Transverse colon (tissue), 4 donors: ENCODE results near the gene PIK3CD. TPM values are rescaled to one million over a fixed set of nuclear protein-coding genes. Genes with fewer than 3 reads are reported as not detected.
A peak's percentile ranks its signal among the peaks of the same experiment; 100 is the strongest.

ENCODE experiments used
- DNase-seq: peaks from one replicate; pipeline ENCODE4 v3.0.0-alpha.2; 2019
- H3K27ac ChIP-seq, 4 donors: fragments of 200-600 bp; sonication (generic); 2 replicates each; pipeline ENCODE4 v1.5.1; 2016 to 2018; ENCODE audit warnings: inconsistent platforms in 4 of 4
- H3K27me3 ChIP-seq: fragments of 200-600 bp; sonication (generic); 2 replicates; pipeline ENCODE4 v1.5.1; 2017; ENCODE audit warnings: inconsistent platforms
- H3K36me3 ChIP-seq, 4 donors: fragments of 200-600 bp; sonication (generic); 2 replicates each; pipeline ENCODE4 v1.5.1; 2017 to 2019; ENCODE audit warnings: inconsistent platforms in 4 of 4
- H3K4me1 ChIP-seq, 4 donors: fragments of 200-600 bp; sonication (generic); 2 replicates each; pipeline ENCODE4 v1.5.1; 2017 to 2020; ENCODE audit warnings: inconsistent platforms in 4 of 4
- H3K4me3 ChIP-seq, 4 donors: fragments of 200-600 bp; sonication (generic); 1 replicate in 1 of 4; 2 replicates in 3 of 4; pipeline versions ENCODE4 v1.5.1 to v1.6.1; 2017 to 2019; ENCODE audit warnings: inconsistent platforms in 4 of 4
- H3K9me3 ChIP-seq, 2 donors: fragments of 200-600 bp; sonication (generic); 2 replicates each; pipeline ENCODE4 v1.5.1; 2017 to 2019; ENCODE audit warnings: inconsistent platforms in 2 of 2
- EP300 ChIP-seq: sonication (generic); formaldehyde crosslinking; IDR thresholded peaks from one replicate; pipeline ENCODE4 v1.6.1; 2017; ENCODE audit warnings: antibody characterized with exemption, low read depth
- POLR2A ChIP-seq: fragments of 450-650 bp; IDR thresholded peaks from one replicate; pipeline ENCODE4 v1.6.1; 2016; ENCODE audit warnings: antibody characterized with exemption, mild to moderate bottlenecking, moderate library complexity
- POLR2AphosphoS5 ChIP-seq, 3 donors: sonication (generic); formaldehyde crosslinking; IDR thresholded peaks; one replicate each; pipeline ENCODE4 v1.6.1; 2016; ENCODE audit warnings: antibody characterized with exemption in 3 of 3
- WGBS, 2 donors: methylation state at CpG; one replicate each; pipeline ENCODE4 v1.1.5; 2018; ENCODE audit warnings: low coverage in 1 of 2; 5-methylcytosine and 5-hydroxymethylcytosine counted together
- in situ Hi-C, 4 donors: fragments of 200-750 bp; cut with MboI; loops; one replicate each; pipeline versions ENCODE4 v1.15.0 to v1.15.1; 2017; ENCODE audit warnings: low sequenced_read_pairs in 3 of 4, low pct_ligation_motif_present in 1 of 4, low pct_unique_long_range_greater_than_20kb in 1 of 4
- intact Hi-C: fragments of 100-400 bp; cut with DNase I; formaldehyde crosslinking; loops from one replicate; pipeline ENCODE4 v1.15.1; 2023; ENCODE audit warnings: low total_unique reads
- total RNA-seq, 4 donors: library from RNA; depleted of rRNA; stranded (reverse); fragments of >200 nt; gene quantifications; one replicate each; pipeline ENCODE4 v1.1.0, GENCODE V29; 2016
- TF ChIP-seq, protein P1 (sequence below), 5 experiments: fragments of 200-600 bp in 3 of 5; fragments of 450-650 bp in 2 of 5; sonication (generic) in 3 of 5; IDR thresholded peaks; 1 replicate in 2 of 5; 2 replicates in 3 of 5; pipeline ENCODE4 v1.5.1; 2016 to 2017; ENCODE audit warnings: antibody characterized with exemption in 5 of 5, inconsistent platforms in 3 of 5, mild to moderate bottlenecking in 2 of 5, moderate library complexity in 1 of 5

The PIK3CD gene
- total RNA-seq, 4 donors from 2014 or later: 0.20 to 6.7 (median 4.1) TPM

DNA sequence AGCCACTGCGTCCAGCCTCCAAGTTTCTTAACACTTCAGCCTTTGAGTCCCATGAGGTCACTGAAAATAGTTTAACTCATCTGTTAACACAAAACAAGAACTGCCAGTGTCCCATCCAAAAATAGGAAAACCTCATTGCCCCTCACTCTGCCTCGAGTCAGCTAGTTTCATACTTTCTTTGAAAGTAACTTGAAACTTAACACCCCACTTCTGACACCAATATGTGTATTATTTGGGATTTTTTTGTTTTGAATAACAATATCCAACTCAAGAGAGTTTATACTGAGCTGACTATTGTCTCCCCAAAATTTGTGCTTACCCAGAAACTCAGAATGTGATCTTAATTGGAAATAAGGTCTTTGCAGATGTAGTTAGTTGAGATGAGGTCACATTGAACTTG lies 16.9 kb upstream of the PIK3CD start:
- Histone ChIP-seq H3K36me3 (no peaks in the 10 kb centered on the region), H3K4me3 (no peak overlapping the region), H3K9me3 (no peaks in the 10 kb centered on the region), H3K4me1 (no peaks in the 10 kb centered on the region), H3K27me3 (no peaks in the 10 kb centered on the region), H3K27ac (no peak overlapping the region)
- 67 to 77% methylated on average over 2 of the region's 2 CpGs for WGBS, 2 donors
- intact Hi-C loops: no loop called here
- no peak for TF ChIP-seq POLR2AphosphoS5 (IDR thresholded peaks at IDR 0.05)
- no peak for TF ChIP-seq POLR2A
- TF ChIP-seq EP300: no peak
- TF ChIP-seq, protein P1, sequence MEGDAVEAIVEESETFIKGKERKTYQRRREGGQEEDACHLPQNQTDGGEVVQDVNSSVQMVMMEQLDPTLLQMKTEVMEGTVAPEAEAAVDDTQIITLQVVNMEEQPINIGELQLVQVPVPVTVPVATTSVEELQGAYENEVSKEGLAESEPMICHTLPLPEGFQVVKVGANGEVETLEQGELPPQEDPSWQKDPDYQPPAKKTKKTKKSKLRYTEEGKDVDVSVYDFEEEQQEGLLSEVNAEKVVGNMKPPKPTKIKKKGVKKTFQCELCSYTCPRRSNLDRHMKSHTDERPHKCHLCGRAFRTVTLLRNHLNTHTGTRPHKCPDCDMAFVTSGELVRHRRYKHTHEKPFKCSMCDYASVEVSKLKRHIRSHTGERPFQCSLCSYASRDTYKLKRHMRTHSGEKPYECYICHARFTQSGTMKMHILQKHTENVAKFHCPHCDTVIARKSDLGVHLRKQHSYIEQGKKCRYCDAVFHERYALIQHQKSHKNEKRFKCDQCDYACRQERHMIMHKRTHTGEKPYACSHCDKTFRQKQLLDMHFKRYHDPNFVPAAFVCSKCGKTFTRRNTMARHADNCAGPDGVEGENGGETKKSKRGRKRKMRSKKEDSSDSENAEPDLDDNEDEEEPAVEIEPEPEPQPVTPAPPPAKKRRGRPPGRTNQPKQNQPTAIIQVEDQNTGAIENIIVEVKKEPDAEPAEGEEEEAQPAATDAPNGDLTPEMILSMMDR (IDR thresholded peaks at IDR 0.05): no peak
- in situ Hi-C loops: no loop called here
- no peak for DNase-seq

DNA sequence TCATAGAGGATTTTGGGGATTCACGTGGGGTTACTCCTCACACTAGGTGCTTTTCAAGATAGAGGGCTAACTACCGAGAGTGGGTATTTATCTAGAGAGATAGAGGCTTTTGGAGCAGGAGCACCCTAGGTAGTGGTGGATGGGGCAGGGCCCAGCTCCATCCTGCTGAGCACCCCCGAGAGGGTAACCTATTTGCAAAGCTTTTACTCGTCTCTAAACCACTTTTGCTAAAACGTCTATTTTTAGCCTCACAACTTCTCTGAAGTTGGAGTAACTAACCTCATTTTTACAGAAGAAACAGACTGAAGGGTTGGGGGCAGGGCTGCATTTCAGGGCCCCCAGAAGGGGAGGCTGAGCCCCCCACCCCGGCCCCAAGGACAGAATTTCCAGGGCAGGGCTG lies 12.3 kb upstream of the PIK3CD start:
- no peaks in the 10 kb centered on the region for H3K27me3 ChIP-seq
- peaks cover 0 to 6% (median 0%) of the 10 kb centered on the region in 4 donors for H3K4me1 ChIP-seq
- in situ Hi-C loops (no loop called here), intact Hi-C loops (no loop called here)
- H3K27ac ChIP-seq: no peak overlapping the region
- H3K4me3 ChIP-seq: no peak overlapping the region
- H3K9me3 ChIP-seq: no peaks in the 10 kb centered on the region
- H3K36me3 ChIP-seq: no peaks in the 10 kb centered on the region
- no peak for TF ChIP-seq EP300
- no peak for TF ChIP-seq POLR2AphosphoS5 (IDR thresholded peaks at IDR 0.05)
- TF ChIP-seq, protein P1 (IDR thresholded peaks at IDR 0.05): no peak
- no peak for TF ChIP-seq POLR2A
- DNase-seq: no peak
- 61 to 88% methylated on average over 1 to 6 of the region's 6 CpGs for WGBS, 2 donors

DNA sequence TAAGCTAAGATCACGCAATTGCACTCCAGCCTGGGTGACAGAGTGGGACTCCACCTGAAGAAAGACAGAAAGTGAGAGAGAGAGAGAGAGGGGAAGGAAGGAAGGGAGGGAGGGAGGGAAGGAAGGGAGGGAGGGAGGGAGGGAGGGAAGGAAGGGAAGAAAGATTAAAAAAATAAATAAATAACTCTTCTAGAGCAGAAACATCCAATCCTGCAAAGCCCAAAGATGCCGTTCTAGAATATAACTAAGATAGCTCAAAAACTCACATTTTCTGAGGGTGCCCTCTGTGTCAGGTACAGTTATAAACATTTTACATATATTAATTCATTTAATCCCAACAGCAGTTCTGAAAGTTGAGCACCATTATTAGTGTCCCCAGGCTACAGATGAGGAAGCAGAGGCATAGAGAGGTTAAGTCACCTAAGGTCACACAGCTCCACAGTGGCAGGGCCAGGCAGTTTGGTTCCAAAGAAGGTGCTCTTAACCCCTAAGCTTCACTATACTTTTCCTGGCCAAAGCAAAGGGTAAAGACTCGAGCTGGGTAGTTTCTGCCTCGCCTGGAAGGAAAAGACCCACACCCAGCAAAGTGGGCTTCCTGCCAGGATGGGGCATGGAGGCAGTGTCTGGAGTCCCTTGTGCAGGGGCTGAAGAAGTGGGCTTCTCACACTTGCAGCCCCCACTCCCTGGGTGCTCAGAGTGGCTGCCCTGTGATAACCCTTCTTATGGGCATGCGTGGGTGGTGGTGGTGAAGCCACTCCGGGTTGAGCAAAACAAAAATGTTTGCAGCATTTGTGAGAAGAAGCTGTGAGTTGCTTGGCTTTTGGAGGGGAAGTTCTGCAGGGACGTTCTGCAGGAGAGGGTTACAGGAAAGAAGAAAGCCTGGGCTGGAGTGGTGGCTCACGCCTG lies 7.9 kb upstream of the PIK3CD start:
- no peak for DNase-seq
- intact Hi-C loops: no loop called here
- peak overlapping the region in 3 of 4 donors; percentile 4 to 35 (median 28) for H3K27ac ChIP-seq

DNA sequence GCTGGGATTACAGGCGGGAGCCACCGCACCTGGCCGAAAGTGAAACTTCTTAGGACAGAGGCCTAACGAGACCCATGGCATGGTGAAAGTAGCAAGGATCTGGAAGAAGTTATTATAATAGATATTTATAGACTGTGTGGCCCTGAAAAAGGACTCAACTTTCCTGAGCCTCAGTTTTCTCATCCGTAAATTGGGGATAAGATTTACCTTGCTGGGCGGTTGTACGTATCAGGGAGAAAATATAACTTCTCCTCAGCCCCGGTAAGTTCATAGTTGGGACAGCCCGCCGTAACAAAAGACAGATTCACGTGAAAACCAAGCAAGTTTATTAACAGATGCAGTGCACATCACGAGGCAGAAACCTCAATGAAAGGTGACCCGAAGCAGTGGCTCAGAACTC lies 5.5 kb upstream of the PIK3CD start:
- no peak for TF ChIP-seq POLR2A
- Histone ChIP-seq H3K4me3 (no peak overlapping the region), H3K27me3 (peaks cover 13% of the 10 kb centered on the region), H3K4me1 (peaks cover 0 to 9% (median 1%) of the 10 kb centered on the region in 4 donors), H3K9me3 (no peaks in the 10 kb centered on the region), H3K36me3 (no peaks in the 10 kb centered on the region), H3K27ac (no peak overlapping the region)
- in situ Hi-C loops (no loop called here), intact Hi-C loops (no loop called here)
- WGBS, 2 donors: 93 to 96% methylated on average over 9 to 13 of the region's 13 CpGs
- no peak for DNase-seq

More for the DNA sequence above, 7.9 kb upstream of the PIK3CD start:
- Histone ChIP-seq H3K9me3 (no peaks in the 10 kb centered on the region), H3K36me3 (no peaks in the 10 kb centered on the region), H3K27me3 (no peaks in the 10 kb centered on the region), H3K4me3 (no peak overlapping the region), H3K4me1 (peaks cover 0 to 6% (median 0%) of the 10 kb centered on the region in 4 donors)
- TF ChIP-seq, protein P1 (IDR thresholded peaks at IDR 0.05): no peak
- TF ChIP-seq EP300: no peak
- TF ChIP-seq POLR2AphosphoS5 (IDR thresholded peaks at IDR 0.05): no peak
- no peak for TF ChIP-seq POLR2A
- in situ Hi-C loops: no loop called here
- WGBS, 2 donors: 58 to 70% methylated on average over 2 to 8 of the region's 8 CpGs
